ENCODE measurements around the gene CACNA1C.

CACNA1C gene

DNA sequence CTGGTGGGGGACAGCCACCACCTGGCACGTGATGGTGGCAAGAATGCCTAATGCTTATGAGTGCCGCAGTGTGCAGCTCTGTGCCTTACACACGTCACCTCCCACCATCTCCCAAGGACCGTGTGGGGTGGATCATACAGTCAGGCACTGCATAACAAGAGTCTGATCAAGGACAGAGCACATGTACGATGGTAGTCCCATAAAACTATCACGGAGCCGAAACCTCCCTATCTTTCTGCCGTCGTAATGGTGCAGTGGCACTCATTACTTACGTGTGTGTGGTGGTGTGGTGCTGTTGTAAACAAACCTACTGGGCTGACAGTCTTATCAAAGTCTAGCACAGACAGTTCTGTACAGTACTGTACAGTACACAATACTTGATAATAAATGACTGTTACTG is 89.3 kb downstream of the CACNA1C start:
- DNase-seq, result no peak

DNA sequence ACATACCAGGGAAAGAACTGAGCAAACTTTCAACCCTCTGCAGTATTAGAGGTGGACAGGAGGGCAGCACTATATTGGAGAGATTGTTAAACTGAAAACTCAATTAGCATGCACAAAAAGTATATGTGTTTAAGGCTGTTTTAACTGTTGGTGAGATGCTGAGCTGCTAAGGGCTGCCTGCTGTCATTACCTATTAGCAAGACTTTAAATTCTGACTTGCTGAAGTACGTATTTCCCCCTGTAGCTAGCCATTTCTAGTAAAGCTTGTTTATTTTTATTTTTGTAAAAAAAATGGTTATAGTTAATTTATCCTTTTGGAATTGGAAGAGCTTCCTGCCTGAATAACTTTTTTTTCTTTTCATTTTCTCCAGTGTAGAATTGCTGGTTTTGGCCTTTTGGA is 92.2 kb downstream of the CACNA1C start:
- DNase-seq, result no peak

- no peak for DNase-seq
These were observed 92.7 kb downstream of the CACNA1C start for GRCh38 chr12:2145433-2145998.

DNA sequence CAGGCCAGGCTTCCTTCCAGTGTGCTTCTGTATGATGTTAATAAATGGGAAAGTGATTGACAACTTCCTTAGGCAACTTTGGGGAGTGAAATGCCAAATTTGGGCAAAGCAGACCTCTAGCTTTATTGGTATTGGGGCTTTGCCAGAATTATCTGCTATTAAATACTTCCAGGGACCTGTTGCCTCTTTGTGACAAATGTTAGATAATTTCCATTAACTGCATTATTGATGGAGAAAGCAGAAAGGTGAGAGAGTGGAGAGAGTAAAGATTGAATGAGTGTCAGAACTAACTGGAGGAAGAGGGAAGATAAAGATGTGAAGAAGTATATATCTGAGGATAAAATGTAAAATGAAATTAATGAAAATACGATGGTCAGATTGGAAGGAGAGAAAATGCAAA is 94.5 kb downstream of the CACNA1C start:
- no peak for DNase-seq

GRCh38 chr12:2149091-2149490 is 96.3 kb downstream of the CACNA1C start:
- no peak for DNase-seq

GRCh38 chr12:2150833-2151232 is 98.0 kb downstream of the CACNA1C start:
- no peak for DNase-seq

- DNase-seq, result no peak
These were observed 98.6 kb downstream of the CACNA1C start for GRCh38 chr12:2151391-2151790.

- DNase-seq, result no peak
These were observed 99.3 kb downstream of the CACNA1C start for GRCh38 chr12:2152134-2152533.

GRCh38 chr12:2154050-2154449 is 101.3 kb downstream of the CACNA1C start:
- no peak for DNase-seq

GRCh38 chr12:2154521-2154920 is 101.7 kb downstream of the CACNA1C start:
- no peak for DNase-seq

GRCh38 chr12:2156333-2156732 is 103.5 kb downstream of the CACNA1C start:
- no peak for DNase-seq

- DNase-seq, result no peak
These were observed 107.3 kb downstream of the CACNA1C start for GRCh38 chr12:2160043-2160442.

DNA sequence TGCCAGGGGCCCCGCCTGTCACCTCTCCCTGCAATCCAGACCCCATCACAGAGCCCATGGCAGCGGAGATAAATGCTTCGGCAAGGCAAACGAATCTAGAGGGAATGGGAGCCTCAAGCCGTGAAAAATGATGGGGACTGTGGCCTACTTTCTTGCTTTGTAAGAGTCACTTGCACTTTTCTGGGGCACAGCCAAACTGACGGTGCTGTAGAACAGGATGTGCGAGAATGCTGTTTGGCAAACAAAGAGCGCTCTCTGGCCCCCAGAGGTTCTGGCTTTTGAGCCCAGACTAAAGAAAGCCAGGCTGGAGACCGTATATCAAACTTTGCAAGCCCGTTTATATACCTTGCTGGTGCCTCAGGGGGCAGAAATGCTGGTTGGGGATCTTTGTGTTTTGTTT is 108.7 kb downstream of the CACNA1C start:
- DNase-seq, result no peak

- DNase-seq, result no peak
These were observed 110.6 kb downstream of the CACNA1C start for GRCh38 chr12:2163177-2163941.

GRCh38 chr12:2165021-2165420 is 112.2 kb downstream of the CACNA1C start:
- DNase-seq, result no peak

- no peak for DNase-seq
These were observed 113.1 kb downstream of the CACNA1C start for GRCh38 chr12:2165927-2166326.

GRCh38 chr12:2166696-2167095 is 113.9 kb downstream of the CACNA1C start:
- DNase-seq, result no peak

GRCh38 chr12:2167231-2167630 is 114.4 kb downstream of the CACNA1C start:
- no peak for DNase-seq

- no peak for DNase-seq
These were observed 116.0 kb downstream of the CACNA1C start for GRCh38 chr12:2168808-2169207.

DNA sequence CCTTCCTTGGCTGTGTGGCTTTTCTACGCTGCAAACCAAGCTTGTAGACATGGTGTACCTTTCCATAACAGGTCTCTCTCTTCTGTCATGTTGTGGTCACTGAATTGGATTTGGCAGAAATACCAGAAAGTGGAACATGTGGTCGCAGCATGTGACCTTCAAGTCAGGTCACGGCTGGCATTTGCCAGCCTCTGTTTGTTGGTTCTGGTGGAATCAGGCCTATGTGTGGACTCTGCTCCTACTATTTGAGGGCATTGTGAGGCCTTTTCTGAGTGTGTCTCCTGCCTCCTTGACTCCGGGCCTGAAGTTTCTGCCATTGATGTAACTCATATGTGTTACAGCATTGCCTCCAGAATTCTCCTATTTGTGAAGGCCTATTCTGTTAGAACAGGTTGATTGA is 116.7 kb downstream of the CACNA1C start:
- DNase-seq, result no peak

GRCh38 chr12:2169940-2170339 is 117.2 kb downstream of the CACNA1C start:
- no peak for DNase-seq

DNA sequence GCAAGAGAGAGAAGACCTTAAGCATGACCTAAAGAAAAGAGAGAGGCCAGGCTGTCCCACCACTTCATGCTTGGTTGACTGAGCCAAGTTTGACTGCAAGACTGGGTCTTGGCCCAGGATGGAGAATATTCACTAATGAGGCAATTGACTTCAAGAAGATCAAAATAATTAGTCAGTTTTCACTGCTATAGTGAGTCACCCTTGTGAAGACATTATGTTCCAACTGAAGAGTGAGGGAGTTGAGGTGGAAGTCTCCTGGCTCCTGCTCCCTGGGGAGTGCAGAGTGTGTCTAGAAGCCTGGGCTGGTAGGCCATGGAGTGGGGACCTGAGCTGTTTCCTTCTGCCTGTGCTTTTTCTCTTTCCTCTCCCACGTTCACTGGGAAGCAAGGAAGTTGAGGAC is 117.6 kb downstream of the CACNA1C start:
- no peak for DNase-seq

DNA sequence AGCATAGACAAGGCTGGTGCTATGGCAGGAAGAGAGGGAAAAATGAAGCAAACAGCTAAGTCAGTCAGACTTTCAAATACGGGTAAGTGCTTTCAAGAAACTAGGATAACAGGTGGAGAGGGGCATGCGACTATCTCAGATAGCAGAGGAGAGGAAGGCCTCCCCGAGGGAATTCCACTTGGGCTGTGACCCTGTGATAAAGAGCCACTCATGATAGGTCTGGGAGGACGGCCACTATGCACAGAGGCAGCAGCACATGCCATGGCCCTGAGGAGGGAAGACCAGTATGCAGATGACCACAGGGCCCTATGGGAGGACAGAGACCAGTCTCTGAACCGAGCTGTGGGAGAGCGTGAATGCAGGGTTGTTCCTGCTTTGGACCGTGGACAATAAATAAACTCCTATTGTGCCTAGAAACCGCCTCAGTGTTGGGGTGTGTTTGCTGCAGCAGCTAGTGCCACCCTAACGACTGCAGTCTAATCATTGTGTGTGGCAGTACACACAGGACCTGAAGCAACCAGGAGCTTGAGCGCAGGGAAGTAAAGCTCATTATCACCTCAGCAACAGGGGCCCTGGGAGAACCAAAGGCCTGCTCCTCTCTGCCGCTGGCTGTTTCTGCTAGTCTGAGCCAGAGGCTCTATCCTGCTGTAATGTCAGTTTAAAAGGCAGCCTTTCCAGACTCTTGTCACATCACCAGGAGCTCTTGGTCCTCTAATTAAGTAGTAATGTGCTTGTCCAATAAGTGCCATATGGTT is 119.1 kb downstream of the CACNA1C start:
- no peak for DNase-seq
